GM23338 (cell line): ENCODE results near the gene PUM1. TPM values are rescaled to one million over a fixed set of nuclear protein-coding genes. Genes with fewer than 3 reads are reported as not detected.

ENCODE experiments used
- ATAC-seq: fragments of 200-7000 bp; cut with Tn5 transposase; 3 replicates; pipeline ENCODE4 v1.9.1; 2020
- DNase-seq: peaks from one replicate; pipeline ENCODE4 v3.0.0-alpha.2; 2015; ENCODE audit warnings: low spot score
- H2AFZ ChIP-seq: fragments of 200-600 bp; sonication (generic); 2 replicates; pipeline ENCODE4 v1.8.0; 2016; ENCODE audit warnings: antibody characterized with exemption, mild to moderate bottlenecking, moderate library complexity
- H3F3A ChIP-seq: fragments of 200-600 bp; sonication (generic); replicated peaks from 2 replicates; pipeline ENCODE4 v1.8.0; 2017; ENCODE audit warnings: antibody characterized with exemption, mixed run types, low read depth
- H3K27ac ChIP-seq: fragments of 200-600 bp; sonication (generic); 2 replicates; pipeline ENCODE4 v1.6.1; 2016; ENCODE audit warnings: low read depth
- H3K27me3 ChIP-seq: fragments of 200-600 bp; sonication (generic); 2 replicates; pipeline ENCODE4 v1.8.0; 2016; ENCODE audit warnings: mild to moderate bottlenecking, mixed run types, moderate library complexity; ENCODE audit not compliant: insufficient read depth
- H3K36me3 ChIP-seq: fragments of 200-600 bp; sonication (generic); 2 replicates; pipeline ENCODE4 v1.8.0; 2016; ENCODE audit warnings: mild to moderate bottlenecking; ENCODE audit not compliant: insufficient read depth
- H3K4me1 ChIP-seq: fragments of 200-600 bp; sonication (generic); 2 replicates; pipeline ENCODE4 v1.8.0; 2016; ENCODE audit warnings: mild to moderate bottlenecking, moderate library complexity; ENCODE audit not compliant: insufficient read depth
- H3K4me2 ChIP-seq: fragments of 200-600 bp; sonication (generic); 2 replicates; pipeline ENCODE4 v1.7.1; 2017; ENCODE audit warnings: mixed run types
- H3K4me3 ChIP-seq: fragments of 200-600 bp; sonication (generic); 2 replicates; pipeline ENCODE4 v1.6.1; 2016; ENCODE audit warnings: mixed run types
- H3K79me2 ChIP-seq: fragments of 200-600 bp; sonication (generic); replicated peaks from 2 replicates; pipeline ENCODE4 v1.8.0; 2017; ENCODE audit warnings: mild to moderate bottlenecking; ENCODE audit not compliant: insufficient read depth
- H3K9me2 ChIP-seq: fragments of 200-600 bp; sonication (generic); 2 replicates; pipeline ENCODE4 v1.8.0; 2017; ENCODE audit not compliant: insufficient read depth
- H4K20me1 ChIP-seq: fragments of 200-600 bp; sonication (generic); replicated peaks from 2 replicates; pipeline ENCODE4 v1.8.0; 2017; ENCODE audit warnings: mild to moderate bottlenecking; ENCODE audit not compliant: insufficient read depth
- H3K27ac Mint-ChIP-seq: 2 replicates; pipeline ENCODE4 v1.8.0; 2020; ENCODE audit warnings: inconsistent platforms, mild to moderate bottlenecking, moderate library complexity, mixed read lengths
- H3K27me3 Mint-ChIP-seq: 3 replicates; pipeline ENCODE4 v1.8.0; 2022; ENCODE audit warnings: low read depth, mild to moderate bottlenecking, moderate library complexity, mixed read lengths, inconsistent platforms; ENCODE audit not compliant: insufficient read depth, poor library complexity
- H3K36me3 Mint-ChIP-seq: 3 replicates; pipeline ENCODE4 v1.8.0; 2021; ENCODE audit warnings: low read depth, mild to moderate bottlenecking, inconsistent platforms, moderate library complexity, mixed read lengths
- H3K4me1 Mint-ChIP-seq: 3 replicates; pipeline ENCODE4 v1.8.0; 2020; ENCODE audit warnings: mild to moderate bottlenecking, inconsistent platforms, mixed read lengths
- H3K4me3 Mint-ChIP-seq: 3 replicates; pipeline ENCODE4 v1.8.0; 2021; ENCODE audit warnings: moderate library complexity, mild to moderate bottlenecking, inconsistent platforms, mixed read lengths
- H3K9me3 Mint-ChIP-seq: 3 replicates; pipeline ENCODE4 v1.8.0; 2020; ENCODE audit warnings: moderate library complexity, mild to moderate bottlenecking, inconsistent platforms, mixed read lengths
- CREB1 ChIP-seq: fragments of 250-450 bp; sonication (Bioruptor Pico); IDR thresholded peaks from 2 replicates; pipeline ENCODE4 v1.5.0; 2020; ENCODE audit warnings: low read depth, mild to moderate bottlenecking, moderate library complexity
- EZH2 ChIP-seq: fragments of 200-600 bp; sonication (generic); IDR thresholded peaks from one replicate; pipeline ENCODE4 v1.8.0; 2017; ENCODE audit warnings: antibody characterized with exemption, mild to moderate bottlenecking, low read depth; ENCODE audit not compliant: unreplicated experiment
- EZH2phosphoT487 ChIP-seq: fragments of 200-600 bp; sonication (generic); IDR thresholded peaks from one replicate; pipeline ENCODE4 v1.8.1; 2018; ENCODE audit warnings: antibody characterized with exemption; ENCODE audit not compliant: unreplicated experiment
- JUNB ChIP-seq: IDR thresholded peaks from one replicate; pipeline ENCODE4 v1.6.1; 2016; ENCODE audit warnings: antibody characterized with exemption; ENCODE audit not compliant: unreplicated experiment
- NANOG ChIP-seq: IDR thresholded peaks from 2 replicates; pipeline ENCODE4 v1.6.1; 2016; ENCODE audit warnings: antibody characterized with exemption, borderline replicate concordance
- POLR2AphosphoS5 ChIP-seq: IDR thresholded peaks from 2 replicates; pipeline ENCODE4 v1.6.1; 2016; ENCODE audit warnings: antibody characterized with exemption, low read depth
- REST ChIP-seq: IDR thresholded peaks from one replicate; pipeline ENCODE4 v1.6.1; 2018; ENCODE audit warnings: antibody characterized with exemption; ENCODE audit not compliant: unreplicated experiment
- STAT1 ChIP-seq: IDR thresholded peaks from one replicate; pipeline ENCODE4 v1.6.1; 2016; ENCODE audit warnings: antibody characterized with exemption; ENCODE audit not compliant: unreplicated experiment
- ZNF114 ChIP-seq: fragments of 250-450 bp; sonication (Bioruptor Pico); IDR thresholded peaks from 2 replicates; pipeline ENCODE4 v1.5.0; 2020; ENCODE audit warnings: mild to moderate bottlenecking, moderate library complexity
- ZNF331 ChIP-seq: fragments of 250-450 bp; sonication (Bioruptor Pico); IDR thresholded peaks from 2 replicates; pipeline ENCODE4 v1.5.0; 2020; ENCODE audit warnings: low read depth, mild to moderate bottlenecking, moderate library complexity
- ZNF462 ChIP-seq: fragments of 250-450 bp; sonication (Bioruptor Pico); IDR thresholded peaks from 2 replicates; pipeline ENCODE4 v1.5.0; 2020; ENCODE audit warnings: mild to moderate bottlenecking, moderate library complexity
- polyA plus RNA-seq: library from polyadenylated mRNA; unstranded; fragments of >200 nt; fragmentation: Nextera tagmentation; extraction: Ambion mirVana; gene quantifications from 2 replicates; pipeline ENCODE4 v1.2.1, GENCODE V29; 2016
- total RNA-seq: library from RNA; depleted of rRNA; stranded (reverse); fragments of >200 nt; shearing (Covaris generic); gene quantifications from 2 replicates; pipeline ENCODE4 v1.2.3, GENCODE V29; 2014
- TF ChIP-seq, protein P1 (sequence below), 2 experiments: fragments of 200-600 bp in 1 of 2; sonication (generic) in 1 of 2; conservative IDR thresholded peaks; 2 replicates each; pipeline versions ENCODE4 v1.5.1 to v1.6.1; 2016 to 2017; ENCODE audit warnings: antibody characterized with exemption in 2 of 2, low read depth in 2 of 2, mild to moderate bottlenecking in 2 of 2, moderate library complexity in 1 of 2
- TF ChIP-seq, protein P2 (sequence below): IDR thresholded peaks from 2 replicates; pipeline ENCODE4 v1.6.1; 2016; ENCODE audit warnings: antibody characterized with exemption

PUM1 gene
- total and polyA plus RNA-seq, 2 experiments from 2014 or later, result 44.4 to 117 TPM

DNA sequence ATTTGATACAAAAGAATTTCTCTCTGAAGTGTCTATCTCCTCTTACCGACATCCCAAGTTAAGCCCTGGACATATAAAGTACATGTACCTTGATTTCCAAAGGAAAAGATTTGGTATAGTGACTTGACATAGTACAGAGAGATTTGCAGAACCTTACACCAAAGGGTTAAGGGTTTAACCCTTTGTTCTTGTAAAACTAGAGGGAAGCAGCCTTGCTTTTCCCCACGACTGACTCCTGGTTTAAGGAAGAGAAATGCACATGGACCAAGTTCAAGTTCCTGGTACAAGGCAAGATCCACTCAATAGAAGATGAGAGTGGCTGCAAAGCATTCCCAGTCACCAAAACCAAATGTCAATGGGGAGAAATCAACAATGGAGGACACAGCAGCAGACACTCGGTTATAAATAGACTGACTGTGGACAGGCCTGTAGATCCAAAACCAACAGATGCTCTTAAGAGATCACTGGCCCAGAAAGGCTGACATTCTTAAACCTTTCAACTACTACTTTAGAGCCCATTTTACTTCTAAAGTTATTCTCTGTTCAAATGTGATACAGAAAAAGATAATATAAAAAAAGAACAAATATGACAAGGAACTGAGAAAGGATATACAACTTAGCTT lies 69.4 kb downstream of the PUM1 start:
- Histone ChIP-seq H3K4me1 (no peaks in the 10 kb centered on the region), H3K79me2 (peaks cover 99% of the 10 kb centered on the region), H3K27ac (no peak overlapping the region), H3K4me3 (no peak overlapping the region), H3K27me3 (no peaks in the 10 kb centered on the region), H2AFZ (no peak overlapping the region), H3F3A (no peaks in the 10 kb centered on the region), H3K4me2 (no peak overlapping the region), H4K20me1 (peaks cover 64% of the 10 kb centered on the region), H3K36me3 (peaks cover under 1% of the 10 kb centered on the region; the same call in 1 of the 2 replicates), H3K9me2 (no peaks in the 10 kb centered on the region)
- peaks cover 46% of the 10 kb centered on the region for H3K36me3 Mint-ChIP-seq
- peaks cover 19% of the 10 kb centered on the region for H3K4me1 Mint-ChIP-seq
- no peak overlapping the region for H3K4me3 Mint-ChIP-seq
- no peak overlapping the region for H3K27ac Mint-ChIP-seq
- DNase-seq (no peak), ATAC-seq (no peak)
- H3K9me3 Mint-ChIP-seq, result no peaks in the 10 kb centered on the region
- no peak for TF ChIP-seq ZNF114 (CRISPR knock-in tag)
- no peak for TF ChIP-seq POLR2AphosphoS5
- TF ChIP-seq CREB1 (CRISPR knock-in tag), result no peak
- no peak for TF ChIP-seq REST
- TF ChIP-seq, protein P1, sequence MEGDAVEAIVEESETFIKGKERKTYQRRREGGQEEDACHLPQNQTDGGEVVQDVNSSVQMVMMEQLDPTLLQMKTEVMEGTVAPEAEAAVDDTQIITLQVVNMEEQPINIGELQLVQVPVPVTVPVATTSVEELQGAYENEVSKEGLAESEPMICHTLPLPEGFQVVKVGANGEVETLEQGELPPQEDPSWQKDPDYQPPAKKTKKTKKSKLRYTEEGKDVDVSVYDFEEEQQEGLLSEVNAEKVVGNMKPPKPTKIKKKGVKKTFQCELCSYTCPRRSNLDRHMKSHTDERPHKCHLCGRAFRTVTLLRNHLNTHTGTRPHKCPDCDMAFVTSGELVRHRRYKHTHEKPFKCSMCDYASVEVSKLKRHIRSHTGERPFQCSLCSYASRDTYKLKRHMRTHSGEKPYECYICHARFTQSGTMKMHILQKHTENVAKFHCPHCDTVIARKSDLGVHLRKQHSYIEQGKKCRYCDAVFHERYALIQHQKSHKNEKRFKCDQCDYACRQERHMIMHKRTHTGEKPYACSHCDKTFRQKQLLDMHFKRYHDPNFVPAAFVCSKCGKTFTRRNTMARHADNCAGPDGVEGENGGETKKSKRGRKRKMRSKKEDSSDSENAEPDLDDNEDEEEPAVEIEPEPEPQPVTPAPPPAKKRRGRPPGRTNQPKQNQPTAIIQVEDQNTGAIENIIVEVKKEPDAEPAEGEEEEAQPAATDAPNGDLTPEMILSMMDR (conservative IDR thresholded peaks at IDR 0.05; ENCODE audit: low read depth in 2 of 2), result no peak
- TF ChIP-seq EZH2phosphoT487, result no peak
- no peak for TF ChIP-seq STAT1
- no peak for TF ChIP-seq NANOG
- no peak for TF ChIP-seq ZNF462 (CRISPR knock-in tag)
- TF ChIP-seq, protein P2, sequence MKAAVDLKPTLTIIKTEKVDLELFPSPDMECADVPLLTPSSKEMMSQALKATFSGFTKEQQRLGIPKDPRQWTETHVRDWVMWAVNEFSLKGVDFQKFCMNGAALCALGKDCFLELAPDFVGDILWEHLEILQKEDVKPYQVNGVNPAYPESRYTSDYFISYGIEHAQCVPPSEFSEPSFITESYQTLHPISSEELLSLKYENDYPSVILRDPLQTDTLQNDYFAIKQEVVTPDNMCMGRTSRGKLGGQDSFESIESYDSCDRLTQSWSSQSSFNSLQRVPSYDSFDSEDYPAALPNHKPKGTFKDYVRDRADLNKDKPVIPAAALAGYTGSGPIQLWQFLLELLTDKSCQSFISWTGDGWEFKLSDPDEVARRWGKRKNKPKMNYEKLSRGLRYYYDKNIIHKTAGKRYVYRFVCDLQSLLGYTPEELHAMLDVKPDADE, result no peak
- no peak for TF ChIP-seq ZNF331 (CRISPR knock-in tag)
- TF ChIP-seq JUNB, result no peak
- no peak for TF ChIP-seq EZH2
- no peaks in the 10 kb centered on the region for H3K27me3 Mint-ChIP-seq
